GM12801 (cell line): ENCODE measurements around the gene FSTL5.

Experiments
- TF ChIP-seq, protein P1 (sequence below): IDR thresholded peaks from one replicate; pipeline ENCODE4 v1.5.1; 2011; ENCODE audit warnings: control low read depth; ENCODE audit not compliant: insufficient read length; ENCODE audit errors: extremely low read depth

Gene FSTL5

DNA sequence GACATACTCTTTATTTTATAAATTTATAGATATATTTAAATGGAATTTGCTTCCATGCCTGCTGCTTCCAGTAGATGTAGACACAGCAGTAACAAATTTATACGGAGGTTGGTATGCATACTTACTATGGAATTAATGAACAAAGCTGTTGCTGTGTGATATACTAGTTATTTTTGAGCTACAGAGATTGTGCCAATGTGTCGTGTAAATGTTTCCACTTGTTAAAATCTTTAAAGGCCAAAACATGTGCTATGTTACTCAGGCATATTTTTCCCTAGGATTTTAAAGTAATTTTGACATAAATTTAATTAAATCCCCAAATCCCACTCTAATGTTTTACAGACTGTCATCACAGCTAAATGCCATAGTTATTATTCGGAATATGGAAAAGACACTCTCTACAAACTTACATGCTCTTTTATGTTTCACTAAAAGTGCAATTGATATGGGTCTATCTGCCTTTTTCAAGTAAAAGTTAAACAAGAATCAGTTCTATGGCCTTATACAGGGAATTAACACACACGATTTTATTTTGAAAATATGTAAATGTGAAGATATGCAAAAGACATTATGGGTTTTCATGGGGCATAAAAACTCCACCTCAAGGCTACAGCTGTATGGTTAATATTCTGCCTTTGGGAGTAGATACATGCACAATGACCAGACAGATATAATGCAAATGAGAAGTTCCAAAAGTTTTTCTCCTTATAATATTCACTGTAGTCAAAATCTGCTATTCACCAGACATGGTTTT lies 256.8 kb downstream of the FSTL5 start:
- TF ChIP-seq, protein P1, sequence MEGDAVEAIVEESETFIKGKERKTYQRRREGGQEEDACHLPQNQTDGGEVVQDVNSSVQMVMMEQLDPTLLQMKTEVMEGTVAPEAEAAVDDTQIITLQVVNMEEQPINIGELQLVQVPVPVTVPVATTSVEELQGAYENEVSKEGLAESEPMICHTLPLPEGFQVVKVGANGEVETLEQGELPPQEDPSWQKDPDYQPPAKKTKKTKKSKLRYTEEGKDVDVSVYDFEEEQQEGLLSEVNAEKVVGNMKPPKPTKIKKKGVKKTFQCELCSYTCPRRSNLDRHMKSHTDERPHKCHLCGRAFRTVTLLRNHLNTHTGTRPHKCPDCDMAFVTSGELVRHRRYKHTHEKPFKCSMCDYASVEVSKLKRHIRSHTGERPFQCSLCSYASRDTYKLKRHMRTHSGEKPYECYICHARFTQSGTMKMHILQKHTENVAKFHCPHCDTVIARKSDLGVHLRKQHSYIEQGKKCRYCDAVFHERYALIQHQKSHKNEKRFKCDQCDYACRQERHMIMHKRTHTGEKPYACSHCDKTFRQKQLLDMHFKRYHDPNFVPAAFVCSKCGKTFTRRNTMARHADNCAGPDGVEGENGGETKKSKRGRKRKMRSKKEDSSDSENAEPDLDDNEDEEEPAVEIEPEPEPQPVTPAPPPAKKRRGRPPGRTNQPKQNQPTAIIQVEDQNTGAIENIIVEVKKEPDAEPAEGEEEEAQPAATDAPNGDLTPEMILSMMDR: no peak

DNA sequence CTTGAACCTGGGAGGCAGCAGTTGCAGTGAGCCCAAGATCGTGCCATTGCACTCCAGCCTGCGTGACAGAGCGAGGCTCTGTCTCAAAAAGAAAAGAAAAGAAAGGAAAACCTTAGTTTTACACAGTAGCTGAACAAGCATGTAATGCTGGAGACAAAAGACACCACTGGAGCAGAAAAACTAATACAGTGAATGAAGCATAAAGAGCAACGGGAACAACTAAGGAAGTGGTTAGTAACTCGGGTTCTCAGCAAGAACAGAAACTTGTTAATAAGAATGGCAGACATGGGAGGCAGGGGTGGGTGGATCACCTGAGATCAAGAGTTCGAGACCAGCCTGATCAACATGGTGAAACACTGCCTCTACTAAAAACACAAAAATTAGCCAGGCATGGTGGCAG lies 263.7 kb downstream of the FSTL5 start:
- TF ChIP-seq, protein P1: no peak

DNA sequence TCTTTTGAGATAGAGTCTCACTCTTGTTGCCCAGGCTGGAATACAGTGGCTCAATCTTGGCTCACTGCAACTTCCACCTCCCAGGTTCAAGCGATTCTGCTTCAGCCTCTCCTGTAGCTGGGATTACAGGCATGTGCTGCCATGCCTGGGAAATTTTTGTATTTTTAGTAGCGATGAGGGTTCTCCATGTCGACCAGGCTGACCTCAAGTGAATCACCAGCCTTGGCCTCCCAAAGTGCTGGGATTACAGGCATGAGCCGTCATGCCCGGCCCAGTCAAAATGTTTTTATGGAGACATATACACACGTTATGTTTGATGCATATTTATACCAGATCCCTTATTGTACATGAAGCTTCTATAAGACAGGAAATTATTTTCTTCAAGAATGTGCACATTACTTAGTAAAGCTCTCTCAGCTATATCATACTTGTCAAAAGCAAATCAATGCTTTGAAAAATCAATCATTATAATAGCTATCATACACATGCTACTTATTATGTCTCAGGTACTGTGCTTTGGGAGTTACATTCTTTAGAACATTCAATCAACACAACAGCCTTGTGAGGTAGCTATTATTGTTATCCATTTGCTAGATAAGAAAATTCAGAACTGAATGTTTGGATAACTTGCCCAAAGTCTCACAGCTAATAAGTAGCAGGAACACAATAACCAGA lies 269.2 kb downstream of the FSTL5 start:
- TF ChIP-seq, protein P1: no peak

DNA sequence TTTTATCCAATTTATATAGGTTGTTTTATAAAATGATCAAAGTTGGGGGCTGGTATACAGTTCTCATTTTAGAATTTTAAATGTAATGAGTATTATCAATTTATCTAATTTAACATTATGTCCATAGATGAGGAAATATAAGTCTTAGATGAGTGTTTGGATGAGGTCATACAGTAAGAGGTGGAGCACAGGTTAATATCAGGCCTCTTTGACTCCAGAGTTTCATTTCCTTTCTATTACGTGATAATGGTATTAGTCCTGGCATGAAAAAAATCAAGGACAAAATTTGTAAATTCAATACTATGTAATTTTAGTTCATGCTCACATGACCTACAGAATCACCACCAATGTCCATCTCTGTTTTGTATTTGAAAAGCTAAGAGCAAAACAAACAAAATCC lies 269.8 kb downstream of the FSTL5 start:
- TF ChIP-seq, protein P1: no peak

DNA sequence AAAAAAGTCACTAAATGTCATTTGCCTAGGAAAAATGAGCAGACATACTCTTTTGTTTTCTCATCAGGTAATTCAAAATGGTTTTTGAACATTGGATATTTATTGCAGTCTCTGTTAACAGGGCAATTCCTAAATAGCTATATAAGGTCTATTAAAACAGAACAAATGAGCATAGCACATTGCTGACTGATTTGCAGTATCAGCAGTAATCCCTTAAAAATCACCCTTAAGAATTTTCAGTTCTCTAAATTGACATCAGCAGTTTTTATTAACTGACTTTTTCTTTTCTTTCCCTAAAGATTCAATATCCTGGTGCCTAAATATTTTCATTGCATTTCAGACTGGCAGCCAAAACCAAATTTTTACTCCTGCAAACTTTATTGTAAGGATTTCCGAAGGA lies 270.2 kb downstream of the FSTL5 start:
- TF ChIP-seq, protein P1: no peak

DNA sequence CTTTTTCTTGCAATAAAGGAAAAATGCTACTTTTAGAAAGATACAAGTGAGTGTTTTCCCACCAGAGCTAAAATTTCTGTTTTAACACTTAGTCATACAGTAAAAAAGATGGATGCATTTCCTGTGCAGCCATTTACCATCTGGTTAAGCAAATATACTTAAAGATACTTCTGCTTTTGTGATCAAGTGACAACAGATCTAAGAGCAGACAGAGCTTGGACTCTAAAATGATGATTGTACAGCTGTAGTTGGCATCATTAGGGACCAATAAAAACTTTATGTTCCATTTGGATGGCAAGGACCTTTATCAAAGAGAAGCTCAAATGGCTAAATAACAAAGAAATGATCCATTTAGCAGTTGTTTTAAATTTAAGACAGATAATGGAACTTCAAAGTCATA lies 270.8 kb downstream of the FSTL5 start:
- TF ChIP-seq, protein P1: no peak

DNA sequence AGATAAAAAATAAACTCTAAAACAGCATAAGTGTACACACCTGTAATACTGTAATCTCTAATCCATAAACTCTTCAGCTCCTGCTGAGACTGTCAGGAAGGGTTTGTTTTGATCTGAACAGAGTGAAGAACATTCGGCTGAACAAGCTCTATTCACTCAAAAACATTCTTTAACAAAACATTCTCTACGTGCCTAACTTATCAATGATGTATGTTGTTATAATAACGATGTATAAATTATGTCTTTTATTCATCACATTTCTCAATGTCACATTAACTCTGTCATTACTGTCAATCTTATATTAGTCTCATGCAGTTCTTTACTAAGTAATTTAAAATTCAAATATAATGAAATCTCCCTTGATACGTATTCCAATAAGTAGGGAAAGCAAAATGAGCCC lies 280.6 kb downstream of the FSTL5 start:
- TF ChIP-seq, protein P1: no peak
